ENCODE measurements around the gene TKTL1. TPM values are rescaled to one million over a fixed set of nuclear protein-coding genes. Genes with fewer than 3 reads are reported as not detected.

TKTL1 gene
- total RNA-seq, 1 donor: 4.1 TPM

DNA sequence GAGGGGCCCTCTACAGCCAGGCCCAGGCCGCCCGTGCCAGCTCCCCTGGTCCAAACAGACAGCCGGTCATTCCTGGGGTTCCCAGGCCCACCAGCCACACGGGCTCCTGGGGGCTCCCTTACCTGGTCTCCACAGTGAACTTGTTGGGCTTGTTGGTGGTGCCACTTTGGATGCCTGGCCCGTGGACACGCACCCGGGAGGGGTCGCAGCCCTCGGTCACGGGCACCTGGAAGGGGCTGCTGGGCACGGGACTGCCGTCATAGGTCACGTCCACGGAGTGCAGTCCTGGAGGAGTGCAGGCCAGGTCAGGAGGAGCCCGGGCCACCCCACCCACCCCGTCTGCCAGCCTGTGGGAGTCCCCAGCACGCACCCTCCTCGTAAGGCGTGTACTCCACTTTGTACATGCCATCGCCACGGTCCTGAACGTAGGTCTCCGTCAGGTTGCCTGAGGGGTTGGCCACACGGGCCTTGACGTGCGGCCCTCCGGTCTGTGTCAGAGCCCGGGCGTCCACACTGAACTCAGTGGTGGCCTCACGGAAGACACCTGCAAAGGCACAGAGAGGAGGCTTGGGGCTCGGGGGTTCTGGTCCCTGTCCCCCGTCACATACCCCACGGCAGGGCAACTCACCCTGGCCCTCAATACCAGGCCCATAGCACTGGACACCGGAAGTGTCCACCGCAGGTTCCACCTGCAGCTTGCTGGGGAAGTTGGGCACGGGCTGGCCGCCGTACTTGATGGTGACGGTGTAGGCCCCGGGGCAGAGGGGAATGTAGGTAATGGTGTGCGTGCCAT, 64.0 kb downstream of the TKTL1 start:
- no peak overlapping the region for H3K4me3 ChIP-seq (ENCODE audit: low read length)
- no peaks in the 10 kb centered on the region for H3K9me3 ChIP-seq (ENCODE audit: low read depth, low read length)
- peaks cover 15% of the 10 kb centered on the region for H3K4me1 ChIP-seq (ENCODE audit: insufficient read depth, low read length)
- H3K27me3 ChIP-seq (ENCODE audit: insufficient read depth, low read length): no peaks in the 10 kb centered on the region

DNA sequence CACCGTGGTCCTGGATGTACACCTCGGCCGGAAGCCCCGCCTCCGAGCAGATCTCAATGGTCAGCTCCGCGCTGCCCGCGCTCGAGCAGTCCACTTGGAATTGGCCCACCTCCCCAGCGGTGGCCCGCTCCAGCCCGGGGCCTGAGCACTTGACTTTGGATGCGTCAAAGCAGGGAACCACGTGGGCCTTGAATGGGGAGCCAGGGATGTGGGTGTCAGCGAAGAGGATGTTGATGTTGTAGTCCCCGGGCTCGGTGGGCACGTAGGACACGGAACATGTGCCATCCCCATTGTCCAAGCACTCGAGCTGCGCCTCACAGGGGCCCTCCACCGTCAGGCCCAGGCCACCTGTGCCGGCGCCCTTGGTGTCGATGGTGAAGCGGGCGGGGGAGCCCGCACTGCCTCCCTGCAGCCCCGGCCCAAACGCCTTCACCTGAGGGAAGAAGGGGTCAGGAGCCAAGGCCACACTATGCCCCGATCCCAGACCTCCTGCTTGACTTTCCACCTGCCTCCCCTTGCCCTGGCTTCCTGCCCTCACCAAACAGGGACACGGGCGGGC, 64.6 kb downstream of the TKTL1 start:
- Histone ChIP-seq H3K4me3 (ENCODE audit: low read length) (no peak overlapping the region), H3K4me1 (ENCODE audit: insufficient read depth, low read length) (peaks cover 15% of the 10 kb centered on the region), H3K9me3 (ENCODE audit: low read depth, low read length) (no peaks in the 10 kb centered on the region), H3K27me3 (ENCODE audit: insufficient read depth, low read length) (no peaks in the 10 kb centered on the region)

DNA sequence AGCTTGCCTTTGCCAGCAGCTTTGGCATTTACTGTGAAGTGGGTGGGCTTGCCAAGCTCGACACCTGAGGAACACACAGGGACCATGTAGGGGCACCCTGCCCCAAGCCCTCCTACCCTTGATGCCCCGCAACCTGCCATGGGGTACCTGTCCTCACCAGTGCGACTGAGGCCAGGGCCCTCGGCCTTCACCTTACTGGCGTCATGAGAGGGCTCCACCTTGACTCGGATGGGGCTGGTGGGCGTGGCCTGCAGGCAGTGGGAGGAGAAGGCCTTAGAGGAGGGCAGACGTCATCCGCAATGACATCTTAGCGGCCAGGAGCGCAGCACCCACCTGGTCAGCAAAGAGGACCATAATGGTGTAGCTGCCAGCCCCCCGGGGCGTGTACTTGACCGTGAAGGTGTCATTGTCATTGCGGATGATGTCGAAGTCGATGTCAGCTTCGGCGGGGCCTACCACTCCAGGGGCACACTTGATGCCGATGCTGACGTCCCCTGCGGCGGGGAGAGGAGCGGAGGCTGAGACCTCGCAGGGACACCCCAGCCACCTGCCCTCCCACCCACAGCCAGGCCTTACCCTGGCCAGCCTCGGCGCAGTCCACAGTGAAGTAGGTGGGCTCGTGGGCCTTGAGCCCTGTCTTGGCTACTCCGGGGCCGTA, 66.6 kb downstream of the TKTL1 start:
- Histone ChIP-seq H3K27me3 (ENCODE audit: insufficient read depth, low read length) (no peaks in the 10 kb centered on the region), H3K4me3 (ENCODE audit: low read length) (no peak overlapping the region), H3K9me3 (ENCODE audit: low read depth, low read length) (no peaks in the 10 kb centered on the region), H3K4me1 (ENCODE audit: insufficient read depth, low read length) (peaks cover 23% of the 10 kb centered on the region)

DNA sequence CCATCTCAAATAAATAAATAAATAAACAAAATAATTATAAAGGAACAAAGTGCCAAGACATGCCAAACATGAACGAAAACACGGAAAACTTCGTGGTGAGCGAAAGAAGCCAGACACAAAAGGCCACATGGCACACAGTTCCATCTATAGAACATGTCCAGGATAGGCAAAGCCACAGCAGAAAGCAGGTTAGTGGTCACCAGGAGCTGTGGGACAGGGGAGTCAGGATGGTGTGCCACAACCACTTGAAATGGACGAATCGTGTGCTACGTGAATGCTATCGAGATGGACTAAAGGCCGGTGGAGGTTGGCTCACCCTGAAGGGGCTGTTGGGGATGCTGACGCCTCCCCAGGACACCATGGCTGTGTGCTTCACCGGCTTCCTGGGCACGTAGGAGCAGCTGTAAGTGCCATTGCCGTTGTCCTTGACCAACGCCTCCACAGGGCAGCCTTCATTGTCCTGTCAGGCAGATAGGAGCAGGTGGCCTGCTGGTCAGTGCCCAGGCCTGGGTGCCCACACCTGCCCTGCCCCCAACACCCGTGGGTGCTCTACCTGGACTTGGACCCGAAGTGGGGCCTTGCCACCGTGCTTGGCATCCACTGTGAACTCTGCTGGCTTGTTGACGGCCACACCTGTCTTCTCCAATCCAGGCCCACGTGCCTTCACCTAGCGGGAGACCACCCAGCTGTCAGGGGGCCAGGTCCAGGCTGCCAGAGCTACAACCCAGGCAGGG, 68.3 kb downstream of the TKTL1 start:
- no peaks in the 10 kb centered on the region for H3K27me3 ChIP-seq (ENCODE audit: insufficient read depth, low read length)
- no peaks in the 10 kb centered on the region for H3K9me3 ChIP-seq (ENCODE audit: low read depth, low read length)
- no peak overlapping the region for H3K4me3 ChIP-seq (ENCODE audit: low read length)
- H3K4me1 ChIP-seq (ENCODE audit: insufficient read depth, low read length): peaks cover 30% of the 10 kb centered on the region

DNA sequence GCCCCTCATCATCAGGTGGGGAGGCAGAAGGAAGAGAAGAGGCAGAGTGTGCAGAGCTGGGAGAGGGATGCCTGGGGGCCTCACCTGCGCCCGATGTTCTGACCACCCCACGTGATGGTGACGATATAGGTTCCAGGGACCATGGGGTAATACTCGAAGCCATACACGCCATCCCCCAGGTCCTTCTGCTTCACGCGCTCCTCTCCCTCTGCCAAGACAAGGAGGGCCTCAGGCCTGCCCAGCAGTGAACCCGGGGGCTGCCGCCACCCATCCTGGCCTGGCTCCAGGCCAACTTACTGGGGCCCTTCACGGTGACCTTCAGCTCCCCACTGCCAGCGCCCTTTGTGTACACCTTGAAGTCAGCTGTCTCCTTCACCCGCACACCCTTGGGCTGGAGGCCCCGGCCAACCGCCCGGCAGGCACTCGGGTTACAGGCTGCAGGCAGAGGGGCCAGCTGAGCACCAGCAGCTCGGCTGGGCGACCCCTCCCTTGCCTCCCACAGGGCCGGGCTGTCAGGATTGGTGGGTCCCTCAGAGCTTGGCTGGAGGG, 69.5 kb downstream of the TKTL1 start:
- no peaks in the 10 kb centered on the region for H3K9me3 ChIP-seq (ENCODE audit: low read depth, low read length)
- no peaks in the 10 kb centered on the region for H3K27me3 ChIP-seq (ENCODE audit: insufficient read depth, low read length)
- peaks cover 30% of the 10 kb centered on the region for H3K4me1 ChIP-seq (ENCODE audit: insufficient read depth, low read length)
- no peak overlapping the region for H3K4me3 ChIP-seq (ENCODE audit: low read length)

DNA sequence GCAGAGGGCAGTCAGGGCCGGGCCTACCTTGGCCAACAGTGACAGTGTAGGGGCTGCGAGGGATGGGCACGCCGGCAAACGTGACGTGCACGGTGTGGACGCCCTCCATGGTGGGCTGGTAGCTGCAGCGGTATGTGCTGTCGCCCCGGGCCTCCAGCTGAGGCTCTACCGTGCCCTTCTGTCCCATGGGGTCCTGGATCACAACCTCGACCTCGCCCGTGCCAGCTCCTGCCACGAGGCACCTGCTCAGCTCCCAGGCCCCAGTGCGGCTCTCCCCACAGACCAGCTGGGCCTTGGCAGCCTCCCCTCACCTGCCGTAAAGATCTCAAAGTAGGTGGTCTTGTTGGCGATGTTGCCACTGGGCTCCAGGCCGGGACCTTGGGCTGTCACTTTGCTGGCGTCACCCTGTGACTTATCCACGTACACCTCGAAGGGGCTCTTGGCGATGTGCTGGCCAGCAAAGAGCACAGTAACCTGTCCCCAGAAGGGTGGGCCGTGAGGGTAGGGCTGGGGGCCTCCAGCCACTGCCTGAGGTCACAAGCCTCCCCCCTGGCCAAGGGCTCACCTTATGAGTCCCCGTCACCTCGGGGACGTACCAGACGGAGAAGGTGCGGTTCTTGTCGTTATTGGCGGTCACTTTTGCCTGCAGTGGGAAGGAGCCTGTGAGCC, 70.5 kb downstream of the TKTL1 start:
- H3K4me3 ChIP-seq (ENCODE audit: low read length): no peak overlapping the region
- no peaks in the 10 kb centered on the region for H3K9me3 ChIP-seq (ENCODE audit: low read depth, low read length)
- no peaks in the 10 kb centered on the region for H3K27me3 ChIP-seq (ENCODE audit: insufficient read depth, low read length)
- H3K4me1 ChIP-seq (ENCODE audit: insufficient read depth, low read length): peaks cover 30% of the 10 kb centered on the region

DNA sequence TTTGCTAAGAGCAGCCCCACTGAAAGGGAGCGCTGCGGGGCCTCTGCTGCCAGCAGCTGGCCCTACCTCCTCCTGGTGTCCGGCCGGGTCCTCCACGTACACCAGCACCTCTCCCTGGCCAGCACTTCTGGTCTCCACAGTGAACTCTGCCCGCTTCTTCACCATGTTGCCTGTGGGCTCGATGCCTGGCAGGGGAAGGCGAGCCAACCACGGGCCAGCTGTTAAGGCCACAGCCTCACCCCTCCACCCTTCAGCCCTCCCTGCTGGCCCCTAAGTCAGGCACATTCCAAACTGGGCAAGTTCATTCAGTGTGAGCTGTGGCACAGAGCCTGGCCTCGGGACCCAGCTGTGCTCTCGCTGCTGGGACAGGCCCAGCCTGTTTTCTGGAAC, 71.1 kb downstream of the TKTL1 start:
- no peak overlapping the region for H3K4me3 ChIP-seq (ENCODE audit: low read length)
- peaks cover 27% of the 10 kb centered on the region for H3K4me1 ChIP-seq (ENCODE audit: insufficient read depth, low read length)
- H3K27me3 ChIP-seq (ENCODE audit: insufficient read depth, low read length): no peaks in the 10 kb centered on the region
- H3K9me3 ChIP-seq (ENCODE audit: low read depth, low read length): no peaks in the 10 kb centered on the region

DNA sequence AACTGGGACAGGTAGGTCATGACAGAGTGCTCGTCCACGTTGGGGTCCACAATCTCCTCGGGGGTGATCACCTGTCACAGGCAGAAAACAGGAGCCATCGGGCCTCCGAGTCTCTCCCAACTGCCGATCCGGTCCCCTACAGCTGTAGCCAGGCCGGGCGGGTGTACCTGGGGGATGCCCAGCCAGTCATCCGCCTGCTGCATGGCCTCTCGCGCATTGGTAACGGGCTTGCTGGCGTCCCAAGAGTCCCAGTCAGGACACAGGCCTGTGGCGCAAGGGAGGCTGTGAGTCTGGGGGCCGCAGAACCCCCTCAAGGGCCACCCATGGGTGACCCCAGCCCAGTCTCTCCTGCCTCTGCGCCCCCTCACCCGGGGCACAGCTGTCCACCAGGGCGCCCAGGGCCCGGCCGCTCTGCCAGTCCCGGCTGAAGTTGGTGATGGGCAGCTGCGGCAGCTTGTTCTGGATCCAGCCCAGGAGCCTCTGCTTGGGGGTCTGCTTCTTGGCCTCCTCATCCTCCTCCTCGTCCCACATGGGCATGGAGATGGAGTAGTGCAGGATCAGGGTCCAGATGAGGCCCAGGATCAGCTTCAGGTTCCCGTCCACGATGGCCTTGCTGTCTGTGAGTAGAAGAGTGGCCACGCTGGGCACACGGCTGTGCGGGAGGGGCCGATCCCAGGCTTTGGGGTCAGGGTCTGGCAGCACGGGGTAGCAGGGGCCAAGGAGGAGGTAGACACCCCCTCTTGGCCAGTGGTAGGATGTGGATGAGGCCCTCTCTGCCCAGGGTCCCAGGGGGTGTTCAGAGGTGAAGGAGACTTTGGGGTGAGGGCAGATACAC, 72.1 kb downstream of the TKTL1 start:
- Histone ChIP-seq H3K4me3 (ENCODE audit: low read length) (peak overlapping the region; percentile 18), H3K27me3 (ENCODE audit: insufficient read depth, low read length) (no peaks in the 10 kb centered on the region), H3K4me1 (ENCODE audit: insufficient read depth, low read length) (peaks cover 30% of the 10 kb centered on the region), H3K9me3 (ENCODE audit: low read depth, low read length) (no peaks in the 10 kb centered on the region)

DNA sequence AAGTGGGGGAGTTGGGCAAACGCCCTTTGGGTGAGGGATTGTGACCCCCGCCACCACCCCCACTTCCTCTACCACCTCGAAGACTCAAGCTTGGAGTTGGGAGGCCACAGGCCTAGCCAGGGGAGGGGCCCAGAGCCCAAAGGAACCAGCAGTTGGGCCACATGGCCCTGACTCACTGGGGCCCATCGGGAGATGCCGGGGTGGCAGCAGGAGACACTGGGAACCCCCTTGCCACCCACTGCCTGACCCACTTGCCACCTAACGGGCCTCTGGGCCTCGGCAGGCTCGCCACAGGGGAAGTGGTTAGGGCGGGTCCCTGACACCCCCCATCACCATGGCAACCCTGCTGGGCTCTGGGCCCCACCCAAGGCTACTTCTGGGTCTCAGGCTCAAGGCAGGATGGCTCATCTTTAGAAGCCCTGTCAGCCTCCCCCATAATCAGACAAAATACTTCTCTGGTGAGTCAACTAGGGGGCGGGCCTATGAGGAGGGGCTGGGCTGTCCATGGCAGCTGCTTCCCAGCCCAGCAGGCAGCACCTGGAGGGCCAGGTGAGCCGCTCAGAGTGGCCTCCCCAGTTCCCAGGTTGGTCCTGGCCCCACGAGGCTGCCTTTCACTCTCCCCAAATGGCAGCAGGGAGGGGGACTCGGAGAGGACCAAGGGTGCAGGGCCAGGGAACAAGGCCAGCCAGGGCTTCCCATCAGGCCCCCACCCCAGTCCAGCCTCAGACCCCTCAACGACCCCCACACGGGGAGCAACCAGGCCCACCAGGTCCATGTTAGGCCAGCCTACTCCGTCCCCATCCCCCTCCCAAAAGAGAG, 73.2 kb downstream of the TKTL1 start:
- peak overlapping the region; percentile 71 for H3K4me3 ChIP-seq (ENCODE audit: low read length)
- no peaks in the 10 kb centered on the region for H3K27me3 ChIP-seq (ENCODE audit: insufficient read depth, low read length)
- peaks cover 41% of the 10 kb centered on the region for H3K4me1 ChIP-seq (ENCODE audit: insufficient read depth, low read length)
- no peaks in the 10 kb centered on the region for H3K9me3 ChIP-seq (ENCODE audit: low read depth, low read length)

DNA sequence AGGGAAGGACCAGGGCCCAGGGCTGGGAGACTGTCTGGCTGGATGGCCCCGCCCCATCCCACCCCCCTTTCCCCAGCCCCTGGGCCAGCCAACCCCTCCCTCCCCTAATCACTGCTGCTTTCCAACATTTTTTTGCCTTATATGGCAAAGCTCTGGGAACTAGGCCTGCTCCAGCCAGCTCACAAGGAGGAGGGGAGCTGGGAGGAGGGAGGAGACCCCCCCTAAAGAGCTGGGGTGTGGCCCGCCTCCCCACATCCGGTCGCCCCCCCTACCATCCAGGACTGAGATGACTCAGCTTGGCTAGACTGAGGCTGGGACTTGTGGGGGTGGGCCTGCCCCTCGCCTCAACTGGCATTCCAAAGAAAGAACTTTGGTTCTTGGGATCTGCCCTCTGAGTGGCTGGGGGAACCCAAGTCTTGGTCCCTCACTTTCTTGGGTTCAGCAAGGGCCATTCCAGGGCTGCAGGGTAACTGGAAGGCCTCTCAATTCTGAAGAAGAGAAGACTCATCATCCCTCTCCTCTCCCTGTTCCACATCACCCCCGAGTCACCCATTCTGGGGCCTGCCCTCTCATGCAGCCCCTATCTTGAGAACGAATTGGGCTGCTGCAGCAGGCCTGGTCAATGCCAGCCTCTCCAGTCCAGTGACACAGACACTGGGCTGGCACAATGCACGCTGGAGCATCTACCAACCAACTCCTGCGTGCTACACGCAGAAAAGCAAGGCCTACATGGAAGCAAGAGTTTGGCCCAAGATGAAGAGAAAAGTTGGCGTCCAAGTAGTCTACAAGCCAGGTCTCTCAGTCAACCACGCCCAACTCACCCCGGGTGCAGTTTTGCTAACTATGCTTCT, 74.1 kb downstream of the TKTL1 start:
- Histone ChIP-seq H3K9me3 (ENCODE audit: low read depth, low read length) (no peaks in the 10 kb centered on the region), H3K4me1 (ENCODE audit: insufficient read depth, low read length) (peaks cover 45% of the 10 kb centered on the region), H3K27me3 (ENCODE audit: insufficient read depth, low read length) (no peaks in the 10 kb centered on the region), H3K4me3 (ENCODE audit: low read length) (peak overlapping the region; percentile 71)

DNA sequence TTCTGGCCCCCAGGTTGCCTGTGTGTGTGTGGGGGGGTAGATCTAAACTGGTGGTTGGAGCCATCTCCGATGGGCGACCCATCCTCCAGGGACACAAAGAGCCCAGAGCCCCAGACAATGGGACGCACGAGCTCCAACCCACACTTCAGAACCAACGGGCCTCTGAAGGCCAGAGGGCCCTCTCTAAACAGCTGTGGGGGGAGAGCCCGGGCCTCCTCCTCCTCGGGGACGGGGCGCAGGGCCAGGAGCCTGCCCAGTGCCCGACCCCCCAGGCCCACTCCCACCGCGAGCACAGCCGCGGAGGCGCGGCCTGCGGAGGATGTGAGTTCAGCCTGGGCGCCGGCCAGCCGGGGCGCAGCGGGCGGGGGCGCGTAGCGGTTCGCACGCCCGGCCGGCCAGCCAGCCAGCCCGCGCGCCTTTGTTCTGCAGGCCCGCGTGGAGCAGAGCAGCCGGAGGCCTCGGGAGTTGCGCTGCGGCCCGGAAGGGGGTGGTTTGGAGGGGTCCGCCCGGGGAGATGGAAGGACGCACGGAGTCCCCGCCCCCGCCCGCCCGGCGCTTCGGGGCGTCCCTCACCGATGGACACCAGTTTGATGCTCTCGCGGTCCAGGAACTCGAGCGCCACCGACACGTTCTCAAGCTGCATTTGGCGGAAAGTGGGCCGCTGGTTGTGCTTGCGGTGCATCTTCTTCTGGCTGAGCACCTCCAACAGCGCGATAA, 74.9 kb downstream of the TKTL1 start:
- Histone ChIP-seq H3K27me3 (ENCODE audit: insufficient read depth, low read length) (no peaks in the 10 kb centered on the region), H3K9me3 (ENCODE audit: low read depth, low read length) (no peaks in the 10 kb centered on the region), H3K4me1 (ENCODE audit: insufficient read depth, low read length) (peaks cover 50% of the 10 kb centered on the region), H3K4me3 (ENCODE audit: low read length) (peak overlapping the region; percentile 71)
